NCI-H446 (cell line): ENCODE results near the gene PEX12.
"Not testable (repeated sequence)": the region's sequence is repeated elsewhere in the genome, so short reads cannot be mapped to it uniquely, and the experiment has no call there.

Experiments used
- DNase-seq, 2 experiments: peaks; one replicate each; lab custom pipeline; 2025; lab: John Stamatoyannopoulos, UW

The PEX12 gene

GRCh38 chr17:35578929-35579432, 610 bp upstream of the PEX12 start:
- no peak for DNase-seq

- DNase-seq, result no peak
Measured at GRCh38 chr17:35577830-35578196, 558 bp downstream of the PEX12 start.

- DNase-seq, result no peak
Measured at GRCh38 chr17:35575759-35576158, 2.6 kb downstream of the PEX12 start.

GRCh38 chr17:35569405-35569804, 9.0 kb downstream of the PEX12 start:
- DNase-seq, result no peak

GRCh38 chr17:35568561-35568960, 9.8 kb downstream of the PEX12 start:
- DNase-seq, result no peak

- DNase-seq, result no peak
Measured at GRCh38 chr17:35566968-35567367, 11.4 kb downstream of the PEX12 start.

GRCh38 chr17:35563181-35563580, 15.2 kb downstream of the PEX12 start:
- DNase-seq, result not testable (repeated sequence)

- DNase-seq, result no peak
Measured at GRCh38 chr17:35560703-35561102, 17.7 kb downstream of the PEX12 start, which contains the start of gene SLFN14. TSS of gene SLFN14 (minus strand) at chr17:35560819. CDS start at chr17:35558062, 2,757 bp downstream.

GRCh38 chr17:35559495-35560210, 18.7 kb downstream of the PEX12 start:
- no peak for DNase-seq

GRCh38 chr17:35557353-35557752, 21.0 kb downstream of the PEX12 start:
- no peak for DNase-seq

- DNase-seq, result no peak
Measured at GRCh38 chr17:35555691-35556090, 22.7 kb downstream of the PEX12 start.

GRCh38 chr17:35554668-35555067, 23.7 kb downstream of the PEX12 start:
- no peak for DNase-seq

GRCh38 chr17:35553310-35553709, 25.1 kb downstream of the PEX12 start:
- no peak for DNase-seq

GRCh38 chr17:35548978-35549377, 29.4 kb downstream of the PEX12 start:
- DNase-seq, result no peak

GRCh38 chr17:35548208-35548810, 30.1 kb downstream of the PEX12 start:
- no peak for DNase-seq

GRCh38 chr17:35546487-35546886, 31.9 kb downstream of the PEX12 start:
- no peak for DNase-seq

- no peak for DNase-seq
Measured at GRCh38 chr17:35545150-35545549, 33.2 kb downstream of the PEX12 start.

GRCh38 chr17:35543856-35544255, 34.5 kb downstream of the PEX12 start:
- no peak for DNase-seq

GRCh38 chr17:35542990-35543389, 35.4 kb downstream of the PEX12 start:
- no peak for DNase-seq

GRCh38 chr17:35541434-35541833, 36.9 kb downstream of the PEX12 start:
- DNase-seq, result no peak

- no peak for DNase-seq
Measured at GRCh38 chr17:35540589-35541404, 37.6 kb downstream of the PEX12 start.

- no peak for DNase-seq
Measured at GRCh38 chr17:35539659-35540026, 38.7 kb downstream of the PEX12 start.
